Thymus (tissue), 11 donors: ENCODE results near the gene CDRT15L2. TPM values are rescaled to one million over a fixed set of nuclear protein-coding genes. Genes with fewer than 3 reads are reported as not detected.
"Not testable (repeated sequence)": the region's sequence is repeated elsewhere in the genome, so short reads cannot be mapped to it uniquely, and the experiment has no call there.

Experiments
- DNase-seq, 9 donors: peaks; one replicate each; pipeline ENCODE4 v3.0.0-alpha.2; 2013; ENCODE audit warnings: low spot score in 9 of 9, low read depth in 6 of 9, missing footprints in 1 of 9
- H3K27ac ChIP-seq, 2 donors: one replicate each; pipeline ENCODE4 v1.5.1; 2013; ENCODE audit warnings: control low read depth in 1 of 2, low read depth in 1 of 2, low read length in 1 of 2, mild to moderate bottlenecking in 1 of 2, moderate library complexity in 1 of 2
- H3K27me3 ChIP-seq, 2 donors: one replicate each; pipeline ENCODE4 v1.5.1; 2013; ENCODE audit warnings: low read length in 1 of 2; ENCODE audit not compliant: control insufficient read depth in 2 of 2, insufficient read depth in 1 of 2
- H3K36me3 ChIP-seq, 2 donors: one replicate each; pipeline ENCODE4 v1.5.1; 2013; ENCODE audit warnings: low read length in 1 of 2, mild to moderate bottlenecking in 1 of 2, moderate library complexity in 1 of 2; ENCODE audit not compliant: control insufficient read depth in 2 of 2, insufficient read depth in 2 of 2
- H3K4me1 ChIP-seq, 2 donors: one replicate each; pipeline ENCODE4 v1.5.1; 2013; ENCODE audit warnings: low read length in 2 of 2; ENCODE audit not compliant: control insufficient read depth in 2 of 2, insufficient read depth in 2 of 2
- H3K4me3 ChIP-seq, 2 donors: one replicate each; pipeline ENCODE4 v1.5.1; 2013; ENCODE audit warnings: low read length in 2 of 2, control low read depth in 1 of 2, mild to moderate bottlenecking in 1 of 2
- H3K9me3 ChIP-seq, 2 donors: one replicate each; pipeline ENCODE4 v1.5.1; 2013; ENCODE audit warnings: low read length in 1 of 2, mild to moderate bottlenecking in 1 of 2; ENCODE audit not compliant: control insufficient read depth in 2 of 2, insufficient read depth in 1 of 2
- WGBS: extraction: QIAGEN DNeasy Blood & Tissue Kit; methylation state at CpG from one replicate; pipeline ENCODE4 v1.1.7; 2013; 5-methylcytosine and 5-hydroxymethylcytosine counted together
- polyA plus RNA-seq: library from polyadenylated mRNA; stranded (reverse); fragments of 200-250 nt; gene quantifications from one replicate; pipeline ENCODE4 v1.2.3, GENCODE V29; 2013
- total RNA-seq: library from RNA; stranded (reverse); fragments of 120-200 nt; gene quantifications from one replicate; pipeline ENCODE4 v1.2.4, GENCODE V29; 2013
- donor health status: healthy.

CDRT15L2 gene
- total and polyA plus RNA-seq, 2 donors, result not detected

DNA sequence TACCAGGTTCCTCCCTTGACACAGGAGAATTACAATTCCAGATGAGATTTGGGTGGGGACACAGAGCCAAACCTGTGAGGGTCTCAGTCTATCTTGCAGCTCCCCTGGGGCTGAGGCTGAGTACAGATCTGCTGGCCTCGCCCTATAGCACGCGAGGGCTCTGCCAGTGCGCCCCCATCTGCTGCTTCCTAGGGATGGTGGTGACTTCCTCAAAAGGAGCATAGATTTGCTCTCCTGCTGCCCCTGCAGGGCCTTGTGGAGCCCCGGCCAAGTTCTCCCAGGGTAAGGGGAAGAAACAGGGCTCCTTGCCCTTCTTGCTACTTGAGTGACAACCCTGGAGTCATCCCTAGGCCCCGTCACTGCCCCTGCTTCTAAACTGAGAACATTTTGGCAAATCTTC, 26.6 kb upstream of the CDRT15L2 start:
- H3K4me1 ChIP-seq, result not testable (repeated sequence)

DNA sequence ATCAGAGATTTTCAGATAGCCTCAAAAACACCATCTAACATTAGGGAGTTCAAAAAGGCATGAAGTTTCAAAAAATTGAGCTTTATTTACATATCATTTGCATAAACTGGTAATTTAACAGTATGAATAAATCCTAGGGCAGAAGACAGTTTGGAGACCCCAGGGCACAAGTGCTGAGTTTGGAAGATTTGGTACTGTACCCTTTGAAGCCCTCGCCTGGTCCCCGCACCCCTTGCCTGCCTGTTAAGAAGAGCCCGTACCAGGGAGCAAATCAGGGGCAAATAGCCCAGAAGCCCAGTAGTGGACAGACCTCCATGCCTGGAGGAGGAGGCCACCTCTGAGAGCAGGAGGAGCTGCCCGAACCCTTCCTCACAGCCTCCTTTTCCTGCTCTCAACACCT, 24.8 kb upstream of the CDRT15L2 start:
- not testable (repeated sequence) for DNase-seq, H3K36me3 ChIP-seq, H3K4me1 ChIP-seq, H3K27ac ChIP-seq, H3K4me3 ChIP-seq, H3K9me3 ChIP-seq, H3K27me3 ChIP-seq
- 100% methylated on average over 3 of the region's 4 CpGs for WGBS

More for the DNA sequence above, 26.6 kb upstream of the CDRT15L2 start:
- DNase-seq, H3K9me3 ChIP-seq, H3K36me3 ChIP-seq, H3K27ac ChIP-seq, H3K27me3 ChIP-seq, H3K4me3 ChIP-seq: not testable (repeated sequence)
- WGBS, result 86% methylated on average over 6 of the region's 6 CpGs

DNA sequence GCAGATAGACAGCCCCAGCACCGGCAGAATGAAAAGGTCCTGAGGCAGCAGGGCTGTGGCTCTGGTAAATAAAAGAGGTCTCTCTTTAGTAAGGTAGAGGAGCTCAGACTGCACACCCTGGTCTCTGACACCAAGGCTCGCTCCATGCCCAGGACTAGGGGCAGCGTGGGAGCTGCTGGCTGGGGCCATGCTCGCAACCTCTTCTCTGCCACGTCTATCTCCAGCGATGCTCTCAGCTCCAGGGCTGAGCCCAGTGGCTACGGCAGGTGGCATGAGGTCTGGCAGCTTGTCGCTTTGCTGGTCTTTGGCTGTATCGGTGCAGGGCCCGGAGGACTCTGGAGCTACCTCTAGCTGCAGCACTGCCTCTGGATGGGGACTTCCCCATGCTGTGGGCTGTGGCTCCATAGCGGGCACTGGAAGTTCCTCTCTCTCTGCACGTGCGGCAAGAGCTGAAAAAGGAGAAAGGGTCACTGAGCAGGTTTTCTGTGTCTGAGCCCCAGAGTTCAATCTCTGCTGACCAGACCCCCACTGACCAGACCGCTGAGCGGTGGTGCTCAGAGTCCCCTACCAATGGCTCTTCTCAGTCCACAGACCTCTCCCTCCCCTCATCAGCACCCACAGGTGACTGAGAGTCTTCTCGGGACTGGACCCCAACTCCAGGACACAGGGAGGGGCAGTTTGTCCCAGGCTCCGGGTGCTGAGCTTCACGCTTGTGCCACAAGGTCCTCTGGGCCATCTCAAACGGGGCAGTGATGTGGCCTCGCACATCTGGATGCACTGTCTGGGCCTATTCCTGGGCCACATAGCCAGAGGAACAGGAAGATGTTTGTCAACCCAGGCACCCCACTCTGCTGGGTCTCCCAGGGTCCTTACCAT, 24.2 kb upstream of the CDRT15L2 start:
- not testable (repeated sequence) for H3K36me3 ChIP-seq, H3K4me1 ChIP-seq, H3K27ac ChIP-seq, H3K27me3 ChIP-seq, H3K9me3 ChIP-seq, H3K4me3 ChIP-seq, DNase-seq
- 61% methylated on average over 16 of the region's 20 CpGs for WGBS

DNA sequence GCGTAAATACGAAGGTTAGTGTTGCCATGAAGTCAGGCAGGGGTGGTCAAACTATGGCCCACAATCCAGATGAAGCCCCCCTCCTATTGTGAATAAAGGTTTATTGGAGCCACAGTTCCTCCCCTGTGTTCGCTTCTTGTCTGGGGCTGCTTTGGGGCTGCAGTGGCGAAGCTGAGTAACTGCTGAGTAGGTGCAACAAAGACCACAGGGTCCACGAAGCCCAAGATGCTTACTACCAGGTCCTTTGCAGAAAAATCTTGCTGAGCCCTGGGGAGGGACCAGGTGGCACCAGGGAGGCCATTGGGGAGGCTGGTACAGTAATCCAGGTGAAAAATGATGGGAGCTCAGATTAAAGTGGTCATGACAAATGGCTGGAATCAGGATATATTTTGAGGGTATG, 21.4 kb upstream of the CDRT15L2 start:
- WGBS, result 89% methylated on average over 5 of the region's 5 CpGs

DNA sequence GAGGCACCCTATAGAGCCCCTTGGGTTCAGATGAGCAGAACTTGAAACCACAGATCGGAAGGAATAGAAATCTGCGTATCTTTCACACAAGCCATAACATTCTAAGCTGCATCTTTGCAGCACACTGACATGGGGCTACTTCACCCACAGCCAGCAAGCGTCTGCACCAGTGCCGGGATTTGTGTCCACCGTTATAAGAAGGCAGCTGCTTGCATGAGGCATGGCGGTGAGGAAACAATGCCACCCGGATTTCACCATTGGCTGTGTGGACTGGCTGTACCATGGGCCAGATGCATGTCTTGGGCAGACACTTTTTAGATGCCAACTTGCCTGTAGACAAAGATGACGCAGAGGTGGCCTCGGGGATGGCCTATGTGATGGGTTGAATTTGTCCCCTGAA, 20.5 kb upstream of the CDRT15L2 start:
- WGBS, result 94% methylated on average over 9 of the region's 9 CpGs
- not testable (repeated sequence) for H3K27me3 ChIP-seq, H3K27ac ChIP-seq, H3K4me3 ChIP-seq, DNase-seq, H3K4me1 ChIP-seq, H3K36me3 ChIP-seq, H3K9me3 ChIP-seq

More for the DNA sequence above, 21.4 kb upstream of the CDRT15L2 start:
- H3K27ac ChIP-seq, H3K4me1 ChIP-seq, H3K4me3 ChIP-seq, H3K36me3 ChIP-seq, DNase-seq, H3K9me3 ChIP-seq, H3K27me3 ChIP-seq: not testable (repeated sequence)

DNA sequence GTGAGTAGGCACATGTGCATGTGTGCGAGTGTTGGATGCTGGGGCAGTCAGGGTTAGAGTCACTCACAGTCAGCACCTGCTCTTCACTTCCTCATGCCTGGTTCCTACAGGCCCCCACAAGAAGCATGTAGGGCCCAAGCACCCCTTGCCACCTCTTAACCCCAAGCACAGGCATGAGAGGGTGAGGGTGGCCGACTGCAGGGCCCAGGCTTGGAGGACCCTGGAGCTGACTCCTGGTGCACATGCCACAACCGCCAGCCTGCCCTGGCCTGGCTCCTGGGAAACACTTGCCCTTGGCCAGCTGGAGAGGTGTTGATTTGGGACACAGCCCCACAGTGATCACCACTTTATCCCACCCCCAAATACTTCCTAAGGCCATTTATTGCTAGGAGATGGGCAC, 16.9 kb upstream of the CDRT15L2 start:
- 100% methylated on average over 3 of the region's 3 CpGs for WGBS
- no peaks in the 10 kb centered on the region for H3K9me3 ChIP-seq
- no peak overlapping the region for H3K4me3 ChIP-seq

DNA sequence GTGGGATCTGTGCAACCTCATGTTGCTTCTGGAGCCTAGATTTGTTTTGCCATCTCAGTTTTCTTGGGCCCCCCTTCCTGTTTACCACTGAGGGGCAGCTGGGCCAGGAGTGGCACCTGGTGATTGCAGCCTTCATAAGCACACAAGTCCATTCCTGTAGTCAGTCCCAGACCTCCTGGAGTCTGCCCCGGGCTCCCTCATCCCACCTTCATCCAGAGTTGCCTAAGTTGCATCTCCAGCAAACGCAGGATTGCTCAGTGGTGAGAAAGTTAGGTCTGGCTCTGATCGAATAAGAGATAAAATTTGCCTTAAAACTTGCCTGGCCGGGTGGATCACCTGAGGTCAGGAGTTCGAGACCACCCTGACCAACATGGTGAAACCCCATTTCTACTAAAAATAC, 14.3 kb upstream of the CDRT15L2 start:
- H3K36me3 ChIP-seq, DNase-seq, H3K4me3 ChIP-seq, H3K27me3 ChIP-seq, H3K27ac ChIP-seq, H3K9me3 ChIP-seq, H3K4me1 ChIP-seq: not testable (repeated sequence)
- whole genome bisulfite sequencing, result 94% methylated on average over 5 of the region's 5 CpGs

More for the DNA sequence above, 16.9 kb upstream of the CDRT15L2 start:
- H3K4me1 ChIP-seq, result no peaks in the 10 kb centered on the region
- H3K27ac ChIP-seq, result no peak overlapping the region
- no peaks in the 10 kb centered on the region for H3K27me3 ChIP-seq
- H3K36me3 ChIP-seq, result no peaks in the 10 kb centered on the region
- DNase-seq, result no peak

DNA sequence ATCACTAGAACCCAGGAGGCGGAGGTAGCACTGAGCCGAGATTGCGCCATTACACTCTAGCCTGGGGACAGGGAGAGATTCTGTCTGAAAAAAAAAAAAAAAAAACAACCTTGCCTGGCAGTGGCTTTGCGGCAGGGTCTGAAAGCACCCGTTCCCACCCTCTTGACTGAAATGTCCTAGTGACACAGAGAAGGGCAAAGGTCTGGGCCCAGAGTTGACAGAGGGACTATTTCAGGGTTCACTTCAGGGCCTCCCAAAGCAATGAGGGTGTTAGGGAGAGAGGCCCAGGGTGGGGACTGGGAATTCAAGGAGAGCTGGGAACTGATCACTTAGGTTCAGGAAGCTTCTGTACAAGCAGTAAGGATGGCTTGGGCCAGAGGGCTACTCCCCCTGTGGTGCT, 13.8 kb upstream of the CDRT15L2 start:
- Histone ChIP-seq H3K27me3 (no peaks in the 10 kb centered on the region), H3K4me1 (no peaks in the 10 kb centered on the region), H3K27ac (no peak overlapping the region), H3K36me3 (no peaks in the 10 kb centered on the region), H3K9me3 (no peaks in the 10 kb centered on the region), H3K4me3 (no peak overlapping the region)
- 98% methylated on average over 5 of the region's 5 CpGs for WGBS
- DNase-seq, result no peak

DNA sequence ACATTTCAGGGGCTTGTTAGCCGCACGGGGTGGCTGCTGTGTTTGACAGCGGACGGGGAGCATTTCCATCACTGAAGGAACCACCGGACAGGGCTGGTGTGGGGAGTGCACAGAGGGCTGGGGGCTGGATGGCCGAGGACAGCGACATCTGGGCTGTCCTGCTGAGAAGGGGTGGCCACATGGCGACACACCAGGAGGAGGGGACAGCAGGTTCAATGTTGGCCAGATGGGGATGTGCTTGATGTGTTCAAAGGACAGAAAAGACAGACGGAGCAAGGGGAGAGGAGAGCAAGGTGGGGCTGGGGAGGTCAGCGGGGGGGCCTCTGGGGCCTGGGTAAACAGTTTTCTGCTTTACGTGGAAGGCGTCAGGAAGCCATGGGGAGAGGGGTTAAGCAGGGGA, 12.8 kb upstream of the CDRT15L2 start:
- H3K36me3 ChIP-seq, H3K27ac ChIP-seq, H3K27me3 ChIP-seq, H3K4me3 ChIP-seq, H3K9me3 ChIP-seq, DNase-seq, H3K4me1 ChIP-seq: not testable (repeated sequence)
- WGBS, result 93% methylated on average over 12 of the region's 12 CpGs
